Thoracic aorta (tissue), 2 donors: ENCODE measurements around the gene ZMIZ1. TPM values are rescaled to one million over a fixed set of nuclear protein-coding genes. Genes with fewer than 3 reads are reported as not detected.

Source experiments
- ATAC-seq: fragments of 150-250 bp; one replicate; pipeline ENCODE4 v1.8.0; 2017; ENCODE audit warnings: low read depth; ENCODE audit not compliant: insufficient number of reproducible peaks, low FRiP score
- DNase-seq: peaks from one replicate; pipeline ENCODE4 v3.0.0-alpha.2; 2020; ENCODE audit warnings: low spot score
- H3K27ac ChIP-seq, 2 donors: fragments of 200-600 bp; sonication (generic); 1 replicate in 1 of 2; 2 replicates in 1 of 2; pipeline ENCODE4 v1.5.1; 2016; ENCODE audit warnings: mild to moderate bottlenecking in 2 of 2, moderate library complexity in 2 of 2
- H3K27me3 ChIP-seq: fragments of 200-600 bp; sonication (generic); replicated peaks from 2 replicates; pipeline ENCODE4 v1.6.0; 2016; ENCODE audit warnings: mild to moderate bottlenecking; ENCODE audit not compliant: insufficient read depth
- H3K36me3 ChIP-seq: fragments of 200-600 bp; sonication (generic); one replicate; pipeline ENCODE4 v1.5.1; 2016
- H3K4me1 ChIP-seq, 2 donors: fragments of 200-600 bp; sonication (generic); 1 replicate in 1 of 2; 2 replicates in 1 of 2; pipeline versions ENCODE4 v1.5.1 to v1.6.0; 2016; ENCODE audit warnings: low read depth in 2 of 2, mild to moderate bottlenecking in 1 of 2; ENCODE audit not compliant: control insufficient read depth in 1 of 2
- H3K4me3 ChIP-seq: fragments of 200-600 bp; sonication (generic); 2 replicates; pipeline ENCODE4 v1.5.1; 2016; ENCODE audit warnings: mild to moderate bottlenecking
- H3K9me3 ChIP-seq: fragments of 200-600 bp; sonication (generic); 2 replicates; pipeline ENCODE4 v1.5.1; 2016
- CTCF ChIP-seq: fragments of 200-600 bp; sonication (generic); IDR thresholded peaks from one replicate; pipeline ENCODE4 v1.5.1; 2019; ENCODE audit warnings: antibody characterized with exemption
- total RNA-seq, 2 donors: library from RNA; depleted of rRNA; stranded (reverse); fragments of >200 nt; gene quantifications; one replicate each; pipeline versions ENCODE4 v1.1.0 to v1.2.3, GENCODE V29; 2016

ZMIZ1 gene
- total RNA-seq, 2 donors from 2014 or later = 57.8 to 81.6 TPM

DNA sequence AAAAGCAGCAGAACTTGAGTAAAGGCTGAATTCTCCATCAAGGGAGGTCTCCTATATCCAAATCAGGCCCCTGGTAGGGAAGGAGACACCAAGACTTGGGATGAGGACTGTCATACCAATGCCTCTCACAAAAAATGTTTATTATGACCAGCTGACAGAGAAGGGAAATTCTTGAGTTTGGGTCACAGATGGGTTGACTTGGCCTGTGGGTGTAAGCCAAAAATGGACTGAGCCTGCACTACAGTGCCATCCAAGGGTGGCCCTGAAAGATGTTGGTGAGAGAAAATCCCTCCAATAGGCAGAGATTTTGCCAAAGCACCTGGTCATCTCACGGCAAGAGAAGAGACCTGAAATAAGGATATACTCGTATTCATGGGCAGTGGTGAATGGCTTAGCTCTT, 251.6 kb downstream of the ZMIZ1 start:
- DNase-seq (no peak), ATAC-seq (no peak)
- H3K4me1 ChIP-seq = peaks cover 0 to 13% of the 10 kb centered on the region in 2 donors
- H3K27ac ChIP-seq = no peak overlapping the region
- TF ChIP-seq CTCF = no peak
- no peaks in the 10 kb centered on the region for H3K27me3 ChIP-seq
- H3K36me3 ChIP-seq = no peaks in the 10 kb centered on the region
- H3K9me3 ChIP-seq = no peaks in the 10 kb centered on the region
- H3K4me3 ChIP-seq = no peak overlapping the region

- TF ChIP-seq CTCF = no peak
- no peak for ATAC-seq
- Histone ChIP-seq H3K36me3 (no peaks in the 10 kb centered on the region), H3K27me3 (no peaks in the 10 kb centered on the region), H3K27ac (no peak overlapping the region), H3K9me3 (no peaks in the 10 kb centered on the region), H3K4me1 (peaks cover 0 to 13% of the 10 kb centered on the region in 2 donors), H3K4me3 (no peak overlapping the region)
- DNase-seq = no peak
Measured at GRCh38 chr10:79320820-79321493, 252.2 kb downstream of the ZMIZ1 start.

DNA sequence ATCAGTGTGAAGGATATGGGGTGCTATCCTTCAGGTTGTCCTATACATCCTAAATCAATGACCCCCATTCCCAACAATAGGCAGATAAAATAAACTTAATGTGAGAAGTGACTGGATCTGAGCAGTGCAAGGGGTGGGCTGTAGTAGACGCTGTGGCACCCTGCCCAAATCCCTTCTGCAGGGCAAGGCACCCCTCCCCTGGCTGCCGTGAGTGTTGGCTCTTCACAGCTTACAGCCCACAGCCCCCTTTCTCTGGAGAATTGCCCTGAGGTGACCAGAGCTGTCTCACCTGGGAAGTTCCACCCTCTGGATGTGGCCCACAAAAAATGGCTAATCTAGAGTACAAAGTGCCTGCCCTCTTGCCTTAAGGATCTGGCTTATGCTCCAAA, 252.7 kb downstream of the ZMIZ1 start:
- Histone ChIP-seq H3K4me1 (peaks cover 0 to 13% of the 10 kb centered on the region in 2 donors), H3K27me3 (no peaks in the 10 kb centered on the region), H3K4me3 (no peak overlapping the region), H3K9me3 (no peaks in the 10 kb centered on the region), H3K36me3 (no peaks in the 10 kb centered on the region), H3K27ac (no peak overlapping the region)
- no peak for ATAC-seq
- no peak for DNase-seq
- no peak for TF ChIP-seq CTCF

- TF ChIP-seq CTCF = no peak
- DNase-seq (no peak), ATAC-seq (no peak)
- no peak overlapping the region for H3K27ac ChIP-seq
- H3K36me3 ChIP-seq = no peaks in the 10 kb centered on the region
- no peak overlapping the region for H3K4me3 ChIP-seq
- no peaks in the 10 kb centered on the region for H3K9me3 ChIP-seq
- H3K4me1 ChIP-seq = peaks cover 0 to 12% of the 10 kb centered on the region in 2 donors
- H3K27me3 ChIP-seq = no peaks in the 10 kb centered on the region
Measured at GRCh38 chr10:79321951-79322350, 253.2 kb downstream of the ZMIZ1 start.

DNA sequence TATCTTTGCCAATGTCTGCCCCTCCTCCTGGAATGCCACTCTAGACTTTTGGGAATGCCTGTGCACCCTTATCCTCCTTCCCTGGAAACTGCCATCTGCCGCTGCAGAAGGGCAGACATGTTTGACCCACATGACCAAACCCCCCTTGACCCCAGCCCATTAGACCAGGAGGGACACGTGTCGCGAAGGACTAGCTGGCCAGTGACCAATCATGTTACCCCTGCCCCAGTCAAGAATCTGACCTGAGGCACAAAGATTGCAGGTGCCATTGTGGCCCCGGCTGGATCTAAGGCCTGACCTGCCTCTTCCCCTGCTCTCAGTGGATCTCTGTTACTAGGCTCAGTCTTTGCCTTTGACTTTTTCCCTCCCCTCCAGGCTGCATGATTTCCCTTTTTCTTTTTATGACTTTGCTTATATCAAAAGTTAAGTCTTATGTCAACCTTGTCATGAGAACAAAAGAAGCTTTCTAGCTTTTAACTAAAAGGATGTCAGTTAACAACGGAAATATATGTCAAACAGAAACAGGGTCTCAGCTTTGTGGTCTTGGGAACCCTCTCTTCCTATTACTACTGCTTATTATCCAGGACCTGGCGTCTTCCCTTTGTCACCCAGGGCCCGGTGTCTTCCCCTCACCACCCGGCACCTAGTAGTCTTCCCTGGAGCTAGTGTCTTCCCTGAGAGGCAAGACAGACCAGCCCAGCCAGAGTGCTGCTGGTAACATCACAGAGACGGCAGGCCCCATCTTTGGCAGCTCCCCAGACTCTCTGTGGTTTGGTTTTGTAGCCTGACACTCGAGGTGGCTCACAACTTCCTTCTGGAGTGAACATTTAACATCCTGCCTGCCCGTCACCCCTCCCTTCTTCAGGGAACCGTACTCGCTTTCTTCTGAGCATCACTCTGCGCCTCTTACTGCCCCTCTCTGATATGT, 254.1 kb downstream of the ZMIZ1 start:
- ATAC-seq (no peak), DNase-seq (no peak)
- Histone ChIP-seq H3K27me3 (no peaks in the 10 kb centered on the region), H3K4me1 (peaks cover 0 to 3% of the 10 kb centered on the region in 2 donors), H3K27ac (no peak overlapping the region), H3K9me3 (no peaks in the 10 kb centered on the region), H3K4me3 (no peak overlapping the region), H3K36me3 (no peaks in the 10 kb centered on the region)
- no peak for TF ChIP-seq CTCF
